H1 (cell line): ENCODE measurements around the gene C11orf98. TPM values are rescaled to one million over a fixed set of nuclear protein-coding genes. Genes with fewer than 3 reads are reported as not detected.
A peak's percentile ranks its signal among the peaks of the same experiment; 100 is the strongest.

Experiments used
- ASH2L ChIP-seq: fragments of 200-600, 300-600 bp; sonication (generic); IDR thresholded peaks from one replicate; pipeline ENCODE4 v1.7.1; 2017; ENCODE audit warnings: low read length
- BACH1 ChIP-seq: IDR thresholded peaks from 2 replicates; pipeline ENCODE4 v1.6.1; 2012; ENCODE audit warnings: low read length, improper control_type of control experiment
- CEBPB ChIP-seq: IDR thresholded peaks from 2 replicates; pipeline ENCODE4 v1.6.1; 2012; ENCODE audit warnings: low read depth, low read length
- CREB1 ChIP-seq: IDR thresholded peaks from 2 replicates; pipeline ENCODE4 v1.6.1; 2012; ENCODE audit warnings: inconsistent platforms
- EGR1 ChIP-seq: IDR thresholded peaks from 2 replicates; pipeline ENCODE4 v1.6.1; 2011; ENCODE audit warnings: low read depth, low read length, borderline replicate concordance
- HDAC2 ChIP-seq, 2 experiments: fragments of 300-600 bp in 1 of 2; sonication (generic) in 1 of 2; IDR thresholded peaks; 2 replicates each; pipeline ENCODE4 v1.6.1; 2011 to 2012; ENCODE audit warnings: low read depth in 2 of 2, low read length in 2 of 2, mild to moderate bottlenecking in 2 of 2, moderate library complexity in 2 of 2, borderline replicate concordance in 1 of 2, inconsistent platforms in 1 of 2
- HDAC6 ChIP-seq: IDR thresholded peaks from one replicate; pipeline ENCODE4 v1.7.1; 2012; ENCODE audit warnings: low read depth, mild to moderate bottlenecking, inconsistent platforms, low read length, moderate library complexity
- JUND ChIP-seq: IDR thresholded peaks from 2 replicates; pipeline ENCODE4 v1.6.1; 2011; ENCODE audit warnings: mild to moderate bottlenecking, improper control_type of control experiment, low read length
- KDM1A ChIP-seq: fragments of 200-600, 300-600 bp; sonication (generic); IDR thresholded peaks from 2 replicates; pipeline ENCODE4 v1.7.1; 2016; ENCODE audit warnings: mild to moderate bottlenecking, low read length, borderline replicate concordance
- POLR2A ChIP-seq, 2 experiments: IDR thresholded peaks; 1 replicate in 1 of 2; 2 replicates in 1 of 2; pipeline ENCODE4 v1.6.1; 2011; ENCODE audit warnings: low read depth in 2 of 2, low read length in 2 of 2, mild to moderate bottlenecking in 2 of 2; ENCODE audit errors: control extremely low read depth in 1 of 2
- RNF2 ChIP-seq: fragments of 200-900, 300-1000 bp; sonication (generic); IDR thresholded peaks from 2 replicates; pipeline ENCODE4 v1.7.1; 2016; ENCODE audit warnings: borderline replicate concordance, low read depth, mild to moderate bottlenecking, antibody characterized with exemption, low read length; ENCODE audit not compliant: poor library complexity, severe bottlenecking; ENCODE audit errors: missing control alignments
- SIN3A ChIP-seq, 2 experiments: IDR thresholded peaks in 1 of 2; conservative IDR thresholded peaks in 1 of 2; 2 replicates each; pipeline ENCODE4 v1.6.1; 2011 to 2012; ENCODE audit warnings: low read length in 2 of 2, improper control_type of control experiment in 1 of 2, low read depth in 1 of 2, mild to moderate bottlenecking in 1 of 2
- SIRT6 ChIP-seq: IDR thresholded peaks from one replicate; pipeline ENCODE4 v1.7.1; 2012; ENCODE audit warnings: low read length, inconsistent platforms
- TAF7 ChIP-seq: optimal IDR thresholded peaks from 2 replicates; pipeline ENCODE3; 2011; ENCODE audit warnings: low read depth, mild to moderate bottlenecking, inconsistent platforms, low read length, moderate library complexity, borderline replicate concordance
- TCF12 ChIP-seq: IDR thresholded peaks from 2 replicates; pipeline ENCODE4 v1.6.1; 2011; ENCODE audit warnings: low read depth, mild to moderate bottlenecking, low read length
- polyA plus RNA-seq, 7 experiments: library from polyadenylated mRNA; depleted of rRNA in 3 of 7; stranded (reverse) in 5 of 7; unstranded in 2 of 7; fragments of >200 nt in 5 of 7; fragments of 200-250 nt in 2 of 7; gene quantifications; 1 replicate in 5 of 7; 2 replicates in 1 of 7; 4 replicates in 1 of 7; pipeline versions ENCODE4 v1.2.1 to v1.2.3, GENCODE V29; 2011 to 2013; ENCODE audit warnings: missing spikeins in 2 of 7, mixed read lengths in 2 of 7
- total RNA-seq: library from RNA; stranded (reverse); fragmentation: NEBNext Ultra II Directional; extraction: Animal tissue kit (Norgen Biotek cat#: 25700); gene quantifications from 2 replicates; pipeline ENCODE4 v1.2.1, GENCODE V29; 2021

Gene C11orf98
- total and polyA plus RNA-seq, 2 of the 8 experiments (the other 6 are each of a cell fraction or from before 2014, with no cell fraction given) = 68.0 to 171 TPM

GRCh38 chr11:62664405-62665074, 470 bp downstream of the C11orf98 start (continued):
- TF ChIP-seq TCF12 = no peak
- peak in 1 of 2 experiments; percentile 53; a peak in 2 of 4 replicates for TF ChIP-seq SIN3A (conservative IDR thresholded peaks at IDR 0.05 in 1 of 2, IDR thresholded peaks at IDR 0.05 in 1 of 2; ENCODE audit: low read depth in 1 of 2, low read length in 2 of 2)
- TF ChIP-seq JUND = no peak
- TF ChIP-seq EGR1 = no peak
- no peak for TF ChIP-seq HDAC2 (IDR thresholded peaks at IDR 0.05; ENCODE audit: borderline replicate concordance in 1 of 2, low read depth in 2 of 2, low read length in 2 of 2)
- no peak for TF ChIP-seq BACH1
- TF ChIP-seq CEBPB = no peak
- TF ChIP-seq ASH2L = peak; percentile 41
- no peak for TF ChIP-seq HDAC6
- TF ChIP-seq RNF2 = no peak
- no peak for TF ChIP-seq SIRT6
- TF ChIP-seq POLR2A (IDR thresholded peaks at IDR 0.05; ENCODE audit: control extremely low read depth in 1 of 2, low read depth in 2 of 2, low read length in 2 of 2) = no peak
- TF ChIP-seq TAF7 = no peak
- no peak for TF ChIP-seq KDM1A
- TF ChIP-seq CREB1 = no peak
- TF ChIP-seq, all 59 proteins: peak for 4
